Measurements from ENCODE around the gene CHRM1.

CHRM1 gene

GRCh38 chr11:62902932-62903331, 18.2 kb downstream of the CHRM1 start:
- no peak for DNase-seq

DNA sequence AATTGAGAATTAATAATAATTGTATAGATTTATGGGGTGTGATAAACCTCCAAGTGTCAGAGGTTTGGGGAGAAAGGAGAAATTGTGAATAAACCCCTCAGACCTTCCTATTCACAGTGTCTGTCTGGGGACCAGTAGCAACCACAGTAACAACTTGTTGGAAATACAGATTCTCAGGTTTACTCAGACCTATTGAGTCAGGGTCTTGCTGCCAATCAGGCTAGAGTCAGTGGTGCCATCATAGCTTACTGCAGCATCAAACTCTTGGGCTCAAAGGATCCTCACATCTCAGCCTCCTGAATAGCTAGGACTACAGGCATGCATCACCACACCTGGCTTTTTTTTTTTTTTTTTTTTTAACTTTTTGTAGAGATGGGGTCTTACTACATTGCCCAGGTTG, 23.1 kb downstream of the CHRM1 start:
- no peak for DNase-seq

GRCh38 chr11:62897311-62897710, 23.9 kb downstream of the CHRM1 start:
- DNase-seq, result no peak

DNA sequence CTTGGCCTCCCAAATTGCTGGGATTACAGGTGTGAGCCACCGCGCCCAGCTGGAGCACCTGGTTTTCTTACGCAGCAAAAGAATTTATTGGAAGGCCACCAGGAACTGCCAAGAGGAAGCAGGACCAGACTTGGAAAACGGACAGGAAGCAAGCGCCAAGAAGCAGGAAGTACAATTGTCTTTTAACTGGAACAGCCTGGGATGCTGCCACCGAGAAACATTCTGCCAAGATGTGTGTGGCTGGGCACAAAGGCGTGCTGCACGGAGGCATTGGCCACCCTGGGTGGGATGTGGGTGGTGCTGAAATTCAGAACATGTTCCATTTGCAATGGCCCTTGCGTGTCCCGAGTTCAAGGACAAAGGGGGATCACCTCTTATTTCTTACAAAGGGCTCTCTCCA, 25.1 kb downstream of the CHRM1 start:
- no peak for DNase-seq

DNA sequence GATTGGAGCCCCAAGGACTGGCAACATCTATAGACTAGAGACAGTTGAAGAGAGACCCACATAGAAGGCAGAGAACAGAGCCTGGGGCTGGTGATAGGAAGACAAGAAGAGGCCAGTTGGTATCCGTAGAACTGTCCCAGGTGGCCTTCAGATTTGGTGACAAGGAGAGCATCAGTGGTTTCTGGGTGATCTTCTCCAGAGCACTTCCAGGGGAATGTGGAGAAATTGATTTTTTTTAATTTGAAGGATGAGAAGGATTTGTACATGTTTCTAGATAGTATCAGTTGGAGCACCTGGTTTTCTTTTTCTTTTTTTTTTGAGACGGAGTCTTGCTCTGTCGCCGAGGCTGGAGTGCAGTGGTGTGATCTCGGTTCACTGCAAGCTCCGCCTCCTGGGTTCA, 25.7 kb downstream of the CHRM1 start:
- DNase-seq, result no peak

DNA sequence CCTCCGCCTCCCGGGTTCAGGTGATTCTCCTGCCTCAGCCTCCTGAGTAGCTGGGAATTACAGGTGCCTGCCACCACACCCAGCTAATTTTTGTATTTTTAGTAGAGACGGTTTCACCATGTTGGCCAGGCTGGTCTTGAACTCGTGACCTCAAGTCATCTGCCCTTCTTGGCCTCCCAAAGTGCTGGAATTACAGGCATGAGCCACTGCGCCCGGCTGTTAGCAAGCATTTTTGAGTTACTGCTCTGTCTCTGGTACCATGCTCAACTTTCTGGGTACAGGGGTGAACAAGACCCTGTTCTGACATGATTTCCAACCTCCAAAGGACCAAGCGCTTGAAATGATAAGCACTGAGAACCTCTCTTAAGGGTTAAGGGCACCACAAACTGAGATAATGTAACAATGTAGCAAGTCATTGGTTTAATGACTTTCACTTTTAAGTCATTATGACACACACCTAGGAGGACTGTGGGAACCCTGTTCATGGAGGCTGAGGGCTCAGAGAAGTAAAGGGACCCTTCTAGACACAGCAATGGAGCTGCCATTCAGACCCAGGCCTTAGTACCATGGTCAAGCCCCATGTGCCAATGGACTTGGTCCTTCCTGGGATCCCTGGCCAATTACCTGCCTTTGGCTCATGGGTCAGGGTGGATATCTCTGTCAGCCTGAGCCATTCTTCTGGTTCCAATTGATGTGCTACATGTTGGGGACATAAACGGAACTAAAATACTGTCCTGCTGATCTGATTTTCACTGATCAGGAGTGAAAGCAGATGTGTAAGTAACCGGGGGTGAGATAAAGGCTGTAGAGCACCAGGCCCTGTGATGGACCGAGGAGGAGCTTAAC, 28.9 kb downstream of the CHRM1 start:
- no peak for DNase-seq

DNA sequence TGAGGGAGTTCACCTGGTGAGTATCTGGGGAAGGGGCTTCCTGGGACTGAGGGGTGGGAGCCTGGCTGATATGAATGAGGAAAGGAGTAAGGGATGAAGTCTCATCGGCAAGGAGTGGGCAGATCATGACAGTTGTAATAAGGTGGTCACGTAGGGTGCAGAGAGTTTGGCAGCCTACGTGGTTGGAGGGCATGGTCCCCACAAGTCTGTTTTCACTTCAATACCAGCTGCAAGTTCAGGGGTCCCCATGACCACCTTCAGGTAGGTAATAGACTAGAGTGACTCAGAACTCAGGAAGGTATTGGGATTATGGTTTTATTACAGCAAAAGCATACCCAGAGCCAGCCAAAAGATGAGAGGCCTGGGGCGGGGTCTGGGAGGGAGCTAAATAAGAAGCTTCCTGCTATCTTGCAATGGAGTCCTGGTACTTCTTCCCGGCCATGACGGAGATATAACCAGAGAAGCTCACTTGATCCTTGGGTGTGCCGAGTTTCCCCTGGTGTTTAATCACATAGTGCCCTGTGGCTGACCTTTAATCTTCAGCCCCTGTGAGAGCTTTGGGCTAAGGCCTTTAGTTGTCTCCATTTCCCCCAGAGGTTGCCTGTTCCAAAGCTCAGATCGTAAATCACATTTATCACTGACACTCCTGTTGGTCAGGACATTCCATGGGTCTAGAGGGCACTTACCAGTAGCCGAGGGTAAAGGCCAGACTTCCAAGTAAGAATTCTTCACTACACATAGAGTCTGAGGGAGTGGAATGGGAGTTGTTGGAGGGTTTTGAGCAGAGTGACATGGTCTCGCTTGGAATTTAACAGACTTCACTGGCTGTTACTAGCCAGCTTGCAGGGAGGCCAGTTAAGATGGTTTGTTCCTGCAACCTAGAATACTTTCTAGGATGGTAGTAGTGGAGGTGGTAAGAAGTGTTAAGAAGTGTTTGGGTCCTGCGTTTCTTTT, 31.4 kb downstream of the CHRM1 start:
- DNase-seq, result no peak

GRCh38 chr11:62889126-62889483, 32.1 kb downstream of the CHRM1 start:
- no peak for DNase-seq

- no peak for DNase-seq
Observed at GRCh38 chr11:62888406-62888805, 32.8 kb downstream of the CHRM1 start.

GRCh38 chr11:62885137-62885750, 35.9 kb downstream of the CHRM1 start:
- no peak for DNase-seq

DNA sequence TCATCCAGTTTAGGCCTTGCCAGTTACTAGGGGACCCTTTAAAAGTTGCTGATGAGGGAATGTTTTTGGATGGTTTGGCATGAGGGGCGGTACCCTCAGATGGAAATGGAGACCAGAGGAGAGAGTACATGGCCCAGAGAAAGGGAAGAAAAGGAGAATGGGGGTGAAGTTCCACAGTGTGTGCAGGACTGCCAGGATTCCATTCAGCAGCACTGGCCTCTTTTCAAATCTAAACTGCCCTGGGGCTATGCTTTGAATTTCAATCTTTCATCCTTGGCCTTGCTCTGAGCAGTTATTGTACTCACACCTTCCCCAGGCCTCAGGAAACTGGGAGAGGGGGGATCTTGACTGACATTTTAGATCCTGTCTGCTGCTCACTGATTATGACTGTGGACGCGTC, 37.5 kb downstream of the CHRM1 start:
- no peak for DNase-seq

- no peak for DNase-seq
Observed at GRCh38 chr11:62882788-62883501, 38.2 kb downstream of the CHRM1 start.

- DNase-seq, result no peak
Observed at GRCh38 chr11:62882431-62882749, 38.8 kb downstream of the CHRM1 start.

- peak; percentile 78 for DNase-seq
Observed at GRCh38 chr11:62881579-62882430, 39.4 kb downstream of the CHRM1 start.

DNA sequence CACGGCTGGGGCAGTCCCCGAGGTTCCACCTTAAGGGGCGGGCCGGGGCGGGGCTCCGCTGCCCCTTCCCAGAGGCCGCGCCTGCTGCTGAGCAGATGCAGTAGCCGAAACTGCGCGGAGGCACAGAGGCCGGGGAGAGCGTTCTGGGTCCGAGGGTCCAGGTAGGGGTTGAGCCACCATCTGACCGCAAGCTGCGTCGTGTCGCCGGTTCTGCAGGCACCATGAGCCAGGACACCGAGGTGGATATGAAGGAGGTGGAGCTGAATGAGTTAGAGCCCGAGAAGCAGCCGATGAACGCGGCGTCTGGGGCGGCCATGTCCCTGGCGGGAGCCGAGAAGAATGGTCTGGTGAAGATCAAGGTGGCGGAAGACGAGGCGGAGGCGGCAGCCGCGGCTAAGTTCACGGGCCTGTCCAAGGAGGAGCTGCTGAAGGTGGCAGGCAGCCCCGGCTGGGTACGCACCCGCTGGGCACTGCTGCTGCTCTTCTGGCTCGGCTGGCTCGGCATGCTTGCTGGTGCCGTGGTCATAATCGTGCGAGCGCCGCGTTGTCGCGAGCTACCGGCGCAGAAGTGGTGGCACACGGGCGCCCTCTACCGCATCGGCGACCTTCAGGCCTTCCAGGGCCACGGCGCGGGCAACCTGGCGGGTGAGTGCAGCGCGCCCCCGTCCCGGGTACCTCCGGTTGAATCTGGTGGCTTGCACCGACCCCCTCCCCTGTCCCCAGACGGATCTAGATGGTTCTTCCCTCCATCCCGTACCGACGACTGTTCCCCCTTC, 40.2 kb downstream of the CHRM1 start, which contains the start of gene SLC3A2:
Gene SLC3A2 (plus strand): TSS at position 94 of the 776 bp plus-strand sequence. CDS start 128 bp downstream, at position 222.
- peak; percentile 77 for DNase-seq

GRCh38 chr11:62880231-62880802, 40.8 kb downstream of the CHRM1 start:
- no peak for DNase-seq

GRCh38 chr11:62879235-62879978, 41.8 kb downstream of the CHRM1 start:
- DNase-seq, result no peak

DNA sequence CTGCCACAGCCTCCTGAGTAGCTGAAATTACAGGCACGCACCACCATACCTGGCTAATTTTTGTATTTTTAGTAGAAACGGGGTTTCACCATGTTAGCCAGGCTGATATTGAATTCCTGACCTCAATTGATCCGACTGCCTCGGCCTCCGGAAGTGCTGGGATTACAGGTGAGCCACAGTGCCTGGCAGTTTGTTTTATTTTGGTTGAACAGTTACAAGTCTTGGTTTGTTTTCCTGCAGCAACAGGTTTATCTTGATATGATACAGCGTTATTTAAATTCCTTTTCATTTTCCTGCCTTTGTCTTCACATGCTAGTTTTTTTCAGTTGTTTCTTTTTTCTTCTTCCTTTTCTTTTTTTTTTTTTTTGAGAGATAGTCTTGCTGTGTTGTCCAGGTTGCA, 44.5 kb downstream of the CHRM1 start:
- DNase-seq, result no peak

- no peak for DNase-seq
Observed at GRCh38 chr11:62875698-62876478, 45.3 kb downstream of the CHRM1 start.
